ENCODE measurements around the gene ZNF236. TPM values are rescaled to one million over a fixed set of nuclear protein-coding genes. Genes with fewer than 3 reads are reported as not detected.
A peak's percentile ranks its signal among the peaks of the same experiment; 100 is the strongest.

The ZNF236 gene
- polyA plus RNA-seq, 3 donors from 2014 or later: 2.2 to 11.5 (median 3.4) TPM

DNA sequence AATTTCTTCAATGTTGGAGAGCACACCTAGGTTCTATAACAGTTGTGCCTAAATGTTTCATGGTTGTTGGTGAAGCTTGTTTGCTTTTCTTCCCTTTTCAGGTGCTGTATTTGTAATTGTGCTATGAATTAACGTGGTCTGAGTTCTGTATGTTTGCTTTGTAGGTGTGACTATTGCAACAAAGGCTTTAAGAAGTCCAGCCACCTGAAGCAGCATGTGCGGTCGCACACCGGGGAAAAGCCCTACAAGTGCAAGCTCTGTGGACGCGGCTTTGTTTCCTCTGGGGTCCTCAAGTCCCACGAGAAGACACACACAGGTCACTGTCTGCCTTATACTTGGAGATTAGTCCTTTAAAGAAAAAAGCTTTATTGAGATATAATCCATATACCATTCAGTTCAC, 91.2 kb downstream of the ZNF236 start:
- H3K27ac Mint-ChIP-seq: no peak overlapping the region

DNA sequence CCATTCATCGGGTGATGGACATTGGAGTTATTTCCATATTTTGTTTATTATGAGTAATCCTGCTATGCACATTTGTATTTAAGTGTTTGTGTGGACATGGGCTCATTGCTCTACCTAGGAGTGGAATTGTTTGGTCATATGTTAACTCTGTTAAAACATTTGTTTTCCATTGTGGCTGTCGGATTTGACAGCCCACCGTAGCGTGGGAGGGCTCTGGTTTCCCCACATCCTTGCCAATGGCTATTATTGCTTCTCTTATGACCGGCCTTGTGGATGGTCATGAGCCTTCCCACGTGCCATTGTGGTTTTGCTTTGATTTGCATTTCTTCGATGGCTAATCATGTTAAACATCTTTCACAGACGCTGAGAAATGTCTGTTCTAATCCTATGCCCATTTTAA, 92.0 kb downstream of the ZNF236 start:
- Mint-ChIP-seq H3K36me3 (peaks cover 30 to 74% (median 34%) of the 10 kb centered on the region in 3 donors), H3K4me1 (no peaks in the 10 kb centered on the region), H3K9me3 (no peaks in the 10 kb centered on the region), H3K27me3 (ENCODE audit: low read depth in 3 of 3) (no peaks in the 10 kb centered on the region), H3K4me3 (no peak overlapping the region), H3K27ac (no peak overlapping the region)
- DNase-seq: no peak

More for the DNA sequence above, 91.2 kb downstream of the ZNF236 start:
- Mint-ChIP-seq H3K4me3 (no peak overlapping the region), H3K27me3 (ENCODE audit: low read depth in 3 of 3) (no peaks in the 10 kb centered on the region), H3K4me1 (no peaks in the 10 kb centered on the region), H3K36me3 (peaks cover 31 to 70% (median 32%) of the 10 kb centered on the region in 3 donors), H3K9me3 (no peaks in the 10 kb centered on the region)
- DNase-seq: no peak

DNA sequence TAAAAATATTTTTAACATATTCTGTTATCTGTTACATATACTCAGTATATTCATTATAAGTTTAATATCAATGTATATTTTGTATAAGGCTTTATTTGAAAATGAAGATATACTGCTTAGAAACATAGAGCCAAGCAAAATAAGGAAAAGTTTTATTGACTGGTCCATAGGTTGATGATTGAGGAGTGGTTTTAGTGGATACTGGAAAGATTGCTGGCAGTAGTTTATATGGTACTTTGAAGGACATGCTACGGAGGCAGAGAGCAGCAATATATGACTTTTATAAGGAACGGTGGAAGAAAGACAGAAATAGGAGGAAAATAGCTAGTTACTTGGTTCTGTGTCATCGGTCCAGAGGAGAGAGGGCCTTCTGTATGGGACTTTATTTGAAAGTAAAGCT, 92.4 kb downstream of the ZNF236 start:
- peaks cover 27 to 74% (median 39%) of the 10 kb centered on the region in 3 donors for H3K36me3 Mint-ChIP-seq
- no peak for DNase-seq
- H3K9me3 Mint-ChIP-seq: no peaks in the 10 kb centered on the region
- H3K4me1 Mint-ChIP-seq: no peaks in the 10 kb centered on the region
- no peaks in the 10 kb centered on the region for H3K27me3 Mint-ChIP-seq (ENCODE audit: low read depth in 3 of 3)
- no peak overlapping the region for H3K27ac Mint-ChIP-seq
- no peak overlapping the region for H3K4me3 Mint-ChIP-seq

DNA sequence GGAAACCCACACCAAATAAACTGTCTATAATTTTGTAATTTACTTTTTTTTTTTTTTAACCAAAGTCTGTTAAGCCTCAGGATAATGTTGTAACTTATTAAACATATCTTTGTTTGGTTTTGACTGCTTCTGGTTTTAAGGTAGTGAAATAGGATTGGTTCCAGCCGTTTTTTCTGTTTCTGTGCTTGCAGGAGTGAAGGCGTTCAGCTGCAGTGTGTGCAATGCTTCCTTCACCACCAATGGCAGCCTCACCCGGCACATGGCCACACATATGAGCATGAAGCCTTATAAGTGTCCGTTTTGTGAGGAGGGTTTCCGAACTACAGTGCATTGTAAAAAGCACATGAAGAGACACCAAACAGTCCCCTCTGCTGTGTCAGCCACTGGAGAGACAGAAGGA, 93.1 kb downstream of the ZNF236 start:
- Mint-ChIP-seq H3K36me3 (peaks cover 25 to 72% (median 41%) of the 10 kb centered on the region in 3 donors), H3K27ac (no peak overlapping the region), H3K27me3 (ENCODE audit: low read depth in 3 of 3) (no peaks in the 10 kb centered on the region), H3K4me3 (no peak overlapping the region), H3K9me3 (no peaks in the 10 kb centered on the region), H3K4me1 (no peaks in the 10 kb centered on the region)
- DNase-seq: no peak

DNA sequence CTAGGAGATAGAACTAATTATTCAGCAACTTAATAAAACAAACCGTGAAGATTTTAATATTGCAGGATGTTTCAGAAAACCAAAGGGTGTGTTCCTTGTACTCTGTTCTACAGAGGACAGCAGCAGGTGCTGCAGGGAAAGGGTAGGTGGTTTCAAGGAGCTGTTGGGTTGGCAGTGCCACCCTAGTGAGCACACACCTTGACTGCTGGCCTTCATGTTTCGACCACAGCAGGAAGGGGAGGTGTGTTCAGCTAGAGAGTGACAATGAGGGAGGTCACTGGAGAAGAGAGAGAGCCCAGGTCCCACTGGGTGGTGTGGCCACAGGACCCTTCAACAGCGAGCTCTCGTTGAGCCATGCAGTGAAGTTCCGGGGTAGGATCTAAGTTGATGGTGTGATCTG, 98.6 kb downstream of the ZNF236 start:
- Mint-ChIP-seq H3K4me1 (peaks cover 11 to 15% of the 10 kb centered on the region in 2 donors), H3K27ac (peak overlapping the region in 1 of 6 donors; percentile 13), H3K36me3 (peaks cover 24 to 71% (median 38%) of the 10 kb centered on the region in 3 donors), H3K4me3 (no peak overlapping the region), H3K9me3 (no peaks in the 10 kb centered on the region), H3K27me3 (ENCODE audit: low read depth in 3 of 3) (no peaks in the 10 kb centered on the region)
- DNase-seq: no peak

DNA sequence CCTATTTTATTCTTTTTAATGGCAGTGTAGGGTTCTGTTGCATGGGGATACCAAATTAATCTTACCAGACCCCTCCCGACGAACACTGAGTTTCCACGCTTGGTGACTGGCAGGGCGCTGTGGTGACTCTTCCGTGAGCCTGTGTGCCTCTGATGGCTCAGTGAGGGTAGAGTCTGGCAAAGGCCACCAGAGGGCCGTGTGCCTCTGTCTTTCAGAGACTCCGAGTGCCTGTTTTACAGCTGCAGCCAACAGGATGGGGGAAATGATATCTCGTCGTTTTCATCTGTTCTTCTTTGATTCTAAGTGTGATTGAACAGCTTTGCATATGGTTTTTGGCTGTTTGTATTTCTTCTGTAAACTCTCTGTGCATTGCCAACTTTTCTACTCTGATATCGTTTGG, 99.8 kb downstream of the ZNF236 start:
- H3K4me3 Mint-ChIP-seq: peak overlapping the region in 1 of 5 donors; percentile 28
- peak overlapping the region in 2 of 6 donors; percentile 30 to 41 for H3K27ac Mint-ChIP-seq
- DNase-seq: peak; percentile 35 to 50 (median 46)
- peaks cover 23 to 66% (median 29%) of the 10 kb centered on the region in 3 donors for H3K36me3 Mint-ChIP-seq
- peaks cover 11 to 15% of the 10 kb centered on the region in 2 donors for H3K4me1 Mint-ChIP-seq
- H3K27me3 Mint-ChIP-seq (ENCODE audit: low read depth in 3 of 3): no peaks in the 10 kb centered on the region
- H3K9me3 Mint-ChIP-seq: no peaks in the 10 kb centered on the region

DNA sequence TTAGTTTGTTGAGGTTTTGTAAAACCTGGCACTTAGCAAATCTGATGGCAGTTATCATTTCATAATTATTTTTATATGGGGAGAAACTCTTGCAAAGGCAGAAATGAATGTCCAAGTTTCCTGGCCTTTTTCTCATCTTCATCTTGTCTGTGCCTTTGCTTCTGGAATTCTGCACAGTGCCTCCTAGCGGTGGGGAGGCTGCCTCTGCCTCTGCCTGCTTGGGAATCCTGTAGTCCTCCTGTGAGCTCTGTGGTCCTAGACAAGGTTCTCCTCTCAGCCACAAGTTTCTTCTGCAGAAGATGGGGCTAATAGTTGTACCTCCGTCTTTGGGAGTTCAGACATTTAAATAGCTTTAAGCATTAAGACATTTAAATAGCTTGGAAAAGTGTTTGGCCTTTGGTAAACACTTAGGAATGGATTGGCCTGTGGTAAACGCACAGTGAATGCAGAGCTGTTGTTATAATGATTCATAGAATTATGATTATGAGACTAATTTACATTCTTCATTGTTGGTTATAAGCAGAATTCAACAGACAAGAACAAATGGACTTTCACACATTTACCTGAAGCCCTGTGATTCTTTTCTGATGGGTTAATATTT, 101.2 kb downstream of the ZNF236 start:
- Mint-ChIP-seq H3K36me3 (peaks cover 27 to 63% (median 33%) of the 10 kb centered on the region in 3 donors), H3K4me3 (no peak overlapping the region), H3K4me1 (peaks cover 11 to 15% of the 10 kb centered on the region in 2 donors), H3K27me3 (ENCODE audit: low read depth in 3 of 3) (no peaks in the 10 kb centered on the region), H3K9me3 (no peaks in the 10 kb centered on the region), H3K27ac (no peak overlapping the region)
- no peak for DNase-seq

DNA sequence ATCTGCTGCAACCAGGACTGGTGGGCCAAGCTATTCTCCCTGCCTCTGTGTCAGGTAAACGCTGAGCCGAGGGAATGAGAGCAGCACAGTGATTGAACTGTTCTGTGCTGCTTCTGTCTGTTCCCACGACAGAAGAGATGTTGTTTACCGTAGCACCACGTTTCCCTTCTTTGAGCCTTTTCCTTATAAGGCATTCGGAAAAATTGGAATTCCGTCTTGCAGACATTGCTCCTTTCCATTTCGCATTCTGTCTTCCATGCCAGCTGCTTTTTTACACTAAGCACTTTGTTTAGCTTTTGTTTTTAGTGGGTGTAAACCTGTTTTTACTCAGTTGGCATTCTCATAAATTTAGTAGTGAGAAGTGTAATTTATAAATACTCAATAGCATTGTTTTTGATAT, 103.1 kb downstream of the ZNF236 start:
- H3K27me3 Mint-ChIP-seq (ENCODE audit: low read depth in 3 of 3): no peaks in the 10 kb centered on the region
- DNase-seq: no peak
- no peak overlapping the region for H3K4me3 Mint-ChIP-seq
- H3K27ac Mint-ChIP-seq: no peak overlapping the region
- H3K36me3 Mint-ChIP-seq: peaks cover 21 to 66% (median 43%) of the 10 kb centered on the region in 3 donors
- peaks cover 11 to 15% of the 10 kb centered on the region in 2 donors for H3K4me1 Mint-ChIP-seq
- no peaks in the 10 kb centered on the region for H3K9me3 Mint-ChIP-seq

DNA sequence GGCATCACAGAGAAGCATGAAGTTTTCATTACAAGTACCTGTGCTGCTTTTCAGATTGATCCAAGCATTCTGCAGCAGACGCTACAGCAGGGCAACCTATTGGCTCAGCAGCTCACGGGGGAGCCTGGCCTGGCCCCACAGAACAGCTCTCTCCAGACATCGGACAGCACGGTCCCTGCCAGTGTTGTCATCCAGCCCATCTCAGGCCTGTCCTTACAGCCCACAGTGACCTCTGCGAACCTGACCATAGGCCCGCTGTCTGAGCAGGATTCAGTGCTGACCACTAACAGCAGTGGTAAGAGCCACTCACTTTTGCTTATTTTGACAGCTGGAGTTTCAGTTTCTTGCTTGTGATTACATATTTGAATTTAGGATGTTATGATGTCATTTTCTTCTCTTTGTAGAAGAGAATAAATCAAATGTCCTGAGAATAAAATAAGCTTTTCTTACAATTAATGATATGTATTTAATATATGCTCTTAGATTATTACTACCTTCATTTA, 104.9 kb downstream of the ZNF236 start:
- no peak for DNase-seq
- peaks cover 3 to 5% of the 10 kb centered on the region in 2 donors for H3K4me1 Mint-ChIP-seq
- H3K27me3 Mint-ChIP-seq (ENCODE audit: low read depth in 3 of 3): no peaks in the 10 kb centered on the region
- H3K9me3 Mint-ChIP-seq: no peaks in the 10 kb centered on the region
- H3K36me3 Mint-ChIP-seq: peaks cover 19 to 62% (median 37%) of the 10 kb centered on the region in 3 donors
- H3K4me3 Mint-ChIP-seq: no peak overlapping the region
- no peak overlapping the region for H3K27ac Mint-ChIP-seq

DNA sequence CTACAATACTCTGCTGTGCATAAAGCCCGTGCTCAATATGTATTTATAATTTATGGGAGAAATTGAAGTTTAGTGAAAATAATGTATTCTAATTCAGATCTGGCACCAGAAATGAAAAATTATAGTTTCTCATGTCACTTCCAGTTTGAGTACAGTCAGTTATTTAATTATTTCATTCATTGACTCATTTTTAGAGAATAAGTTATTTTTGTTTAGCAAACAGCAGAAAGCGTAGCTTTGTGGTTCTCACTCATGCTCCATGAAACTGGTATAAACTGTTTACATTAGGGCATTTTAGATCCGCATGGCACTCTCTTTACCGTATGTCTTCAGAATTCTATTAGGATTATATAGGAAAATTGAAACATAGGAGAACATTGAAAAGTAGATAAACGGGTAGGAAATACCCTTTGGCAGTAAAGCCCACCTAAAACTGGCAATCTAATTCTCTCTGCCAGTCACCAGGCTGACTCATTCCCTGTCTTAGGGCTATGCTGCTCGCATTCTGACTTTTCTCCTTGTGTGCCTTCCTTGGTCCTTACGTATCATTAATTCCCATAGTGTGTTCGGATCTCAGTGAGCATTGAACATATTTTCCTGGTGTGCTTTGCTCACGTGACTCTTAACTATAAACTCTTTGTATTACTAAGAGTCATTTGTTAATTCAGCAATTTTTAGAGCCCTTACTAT, 106.0 kb downstream of the ZNF236 start:
- Mint-ChIP-seq H3K9me3 (no peaks in the 10 kb centered on the region), H3K4me3 (no peak overlapping the region)

DNA sequence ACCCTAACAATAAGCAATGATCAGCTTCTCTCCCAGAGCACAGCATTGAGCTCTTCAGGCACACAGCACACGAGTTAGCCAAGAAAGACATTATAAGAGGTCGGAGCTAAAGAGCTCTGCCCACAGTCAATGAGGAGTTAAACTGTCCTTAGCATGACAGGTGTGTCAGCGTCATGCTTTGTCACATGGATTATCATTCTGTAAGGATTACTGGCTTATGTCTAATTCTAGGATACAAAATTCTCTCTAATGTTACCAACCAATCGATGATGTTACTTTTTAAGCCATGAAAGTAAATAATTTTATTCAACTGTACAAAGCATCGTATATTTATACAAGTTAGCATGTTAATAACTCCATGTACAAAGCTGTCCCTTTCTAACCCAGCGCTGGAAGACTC, 108.8 kb downstream of the ZNF236 start:
- Mint-ChIP-seq H3K9me3 (no peaks in the 10 kb centered on the region), H3K4me1 (no peaks in the 10 kb centered on the region), H3K4me3 (no peak overlapping the region), H3K27ac (no peak overlapping the region), H3K27me3 (ENCODE audit: low read depth in 3 of 3) (no peaks in the 10 kb centered on the region), H3K36me3 (peaks cover 18 to 56% (median 41%) of the 10 kb centered on the region in 3 donors)
- no peak for DNase-seq

More for the DNA sequence above, 106.0 kb downstream of the ZNF236 start:
- no peak overlapping the region for H3K27ac Mint-ChIP-seq
- H3K4me1 Mint-ChIP-seq: no peaks in the 10 kb centered on the region
- no peaks in the 10 kb centered on the region for H3K27me3 Mint-ChIP-seq (ENCODE audit: low read depth in 3 of 3)
- H3K36me3 Mint-ChIP-seq: peaks cover 21 to 68% (median 40%) of the 10 kb centered on the region in 3 donors
- no peak for DNase-seq

DNA sequence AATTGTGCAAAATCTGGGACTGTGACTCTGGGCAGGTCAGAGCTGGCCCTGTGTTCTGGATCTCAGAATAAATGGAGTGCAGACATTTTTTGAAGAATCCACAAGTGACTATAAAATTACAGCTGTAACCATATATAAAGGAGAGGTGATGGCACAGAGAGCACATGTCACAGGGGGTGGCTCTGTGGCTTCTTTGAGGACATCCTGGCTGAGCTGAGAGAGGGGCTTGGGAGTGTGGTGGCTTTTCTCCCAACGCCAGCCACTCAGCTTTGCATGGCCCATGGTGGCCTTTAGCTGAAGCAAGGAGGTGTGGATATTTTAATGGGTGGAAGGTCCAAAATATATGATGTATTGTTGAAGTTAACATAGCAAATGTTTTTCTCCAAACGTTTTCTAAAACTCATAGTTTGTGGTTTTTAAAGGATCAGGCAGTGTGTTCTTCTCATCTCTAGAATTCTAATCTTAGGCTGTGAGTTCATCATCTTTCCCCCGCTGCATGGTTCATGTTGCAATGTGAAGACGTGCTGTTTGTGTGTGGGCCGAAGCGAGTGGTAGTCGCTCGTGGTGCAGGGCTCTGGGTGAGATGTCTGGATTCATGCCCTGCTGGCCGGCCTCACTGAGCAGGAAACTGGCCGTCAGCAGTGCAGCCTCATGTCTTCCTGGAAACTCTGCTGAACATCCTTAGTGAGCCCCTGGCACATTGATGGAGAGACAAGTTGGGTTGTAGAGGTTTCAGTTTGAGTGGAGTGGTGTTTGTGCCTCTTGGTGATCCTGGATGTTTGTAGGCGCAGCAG, 109.9 kb downstream of the ZNF236 start:
- Mint-ChIP-seq H3K4me1 (no peaks in the 10 kb centered on the region), H3K27ac (no peak overlapping the region), H3K9me3 (no peaks in the 10 kb centered on the region), H3K36me3 (peaks cover 18 to 60% (median 48%) of the 10 kb centered on the region in 3 donors), H3K4me3 (no peak overlapping the region), H3K27me3 (ENCODE audit: low read depth in 3 of 3) (no peaks in the 10 kb centered on the region)
- DNase-seq: no peak

DNA sequence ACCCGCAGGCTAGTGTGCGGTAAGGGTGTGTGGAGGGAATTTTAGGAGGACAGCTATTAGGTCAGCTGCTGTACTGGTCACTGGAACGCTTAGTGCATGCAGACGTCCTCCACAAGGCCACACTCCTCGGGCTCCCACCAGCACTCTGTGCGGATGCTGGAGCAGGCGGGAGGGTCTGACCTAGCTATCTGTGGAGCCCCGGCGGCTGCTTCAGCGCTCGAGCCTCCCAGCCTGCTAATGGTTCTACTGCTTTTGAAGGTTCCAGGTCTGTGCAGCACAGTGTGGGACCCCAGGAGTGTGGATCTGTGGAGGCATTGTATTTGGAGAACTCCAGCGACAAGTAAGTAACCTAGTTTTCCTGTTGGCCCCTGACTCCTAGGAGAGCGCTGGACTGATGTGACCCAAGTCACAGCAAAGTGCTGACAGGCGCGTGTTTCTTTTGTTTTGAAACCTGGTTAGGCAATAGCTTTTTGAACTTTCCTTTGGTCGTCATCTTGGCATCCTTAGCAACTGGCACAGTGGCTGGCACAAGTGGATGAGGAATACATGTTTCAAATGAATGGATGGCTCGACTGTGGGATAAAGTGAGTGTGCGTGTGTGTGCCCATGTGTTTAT, 113.5 kb downstream of the ZNF236 start:
- H3K4me1 Mint-ChIP-seq: no peaks in the 10 kb centered on the region
- no peak for DNase-seq
- peaks cover 13 to 51% (median 37%) of the 10 kb centered on the region in 3 donors for H3K36me3 Mint-ChIP-seq
- H3K27me3 Mint-ChIP-seq (ENCODE audit: low read depth in 3 of 3): peaks cover 0 to 2% (median 0%) of the 10 kb centered on the region in 3 donors
- H3K27ac Mint-ChIP-seq: no peak overlapping the region
- H3K4me3 Mint-ChIP-seq: no peak overlapping the region
- no peaks in the 10 kb centered on the region for H3K9me3 Mint-ChIP-seq

Data from immature natural killer cell (primary cell).